Stimulated activated CD4-positive, alpha-beta T cell treated with anti-CD3 and anti-CD28 coated beads, TNF-alpha, amount 100 ng/mL, for 1 hour (primary cell): ENCODE measurements around the gene MTX1.
"Not testable (repeated sequence)": the region's sequence is repeated elsewhere in the genome, so short reads cannot be mapped to it uniquely, and the experiment has no call there.

Experiments used
- DNase-seq, 3 donors: peaks; one replicate each; pipeline ENCODE4 v3.0.0-alpha.2; 2020; ENCODE audit warnings: low read depth in 3 of 3, low spot score in 1 of 3

MTX1 gene

GRCh38 chr1:155232001-155232978, 23.8 kb downstream of the MTX1 start:
- not testable (repeated sequence) for DNase-seq

- DNase-seq = not testable (repeated sequence)
Measured at GRCh38 chr1:155233502-155233901, 25.0 kb downstream of the MTX1 start.

- DNase-seq = not testable (repeated sequence)
Measured at GRCh38 chr1:155235375-155235774, 26.9 kb downstream of the MTX1 start.

- DNase-seq = no peak
Measured at GRCh38 chr1:155236451-155236850, 28.0 kb downstream of the MTX1 start.

GRCh38 chr1:155241069-155241679, 32.7 kb downstream of the MTX1 start:
- DNase-seq = peak in 1 of 3 donors; percentile 25

GRCh38 chr1:155241841-155242264, 33.4 kb downstream of the MTX1 start:
- DNase-seq = no peak

- no peak for DNase-seq
Measured at GRCh38 chr1:155242805-155243358, 34.4 kb downstream of the MTX1 start.

- DNase-seq = peak; percentile 71 to 87 (median 83)
Measured at GRCh38 chr1:155244368-155245162, 36.1 kb downstream of the MTX1 start.

- no peak for DNase-seq
Measured at GRCh38 chr1:155245163-155245524, 36.6 kb downstream of the MTX1 start.

GRCh38 chr1:155246796-155247195, 38.3 kb downstream of the MTX1 start:
- DNase-seq = not testable (repeated sequence)

- DNase-seq = no peak
Measured at GRCh38 chr1:155247667-155248553, 39.4 kb downstream of the MTX1 start.

- DNase-seq = no peak
Measured at GRCh38 chr1:155250246-155250632, 41.7 kb downstream of the MTX1 start.

GRCh38 chr1:155250633-155251449, 42.3 kb downstream of the MTX1 start:
- peak; percentile 91 to 97 (median 93) for DNase-seq

- DNase-seq = no peak
Measured at GRCh38 chr1:155251566-155251965, 43.1 kb downstream of the MTX1 start.

- no peak for DNase-seq
Measured at GRCh38 chr1:155253208-155253607, 44.7 kb downstream of the MTX1 start.

- DNase-seq = no peak
Measured at GRCh38 chr1:155253797-155254196, 45.3 kb downstream of the MTX1 start.

GRCh38 chr1:155254228-155254713, 45.8 kb downstream of the MTX1 start:
- no peak for DNase-seq

GRCh38 chr1:155254714-155255242, 46.3 kb downstream of the MTX1 start:
- DNase-seq = no peak
